HG03108 (cell line): ENCODE data around the gene SAMHD1.
"Not testable (repeated sequence)": the region's sequence is repeated elsewhere in the genome, so short reads cannot be mapped to it uniquely, and the experiment has no call there.

Experiments used
- ATAC-seq: cut with Tn5 transposase; IDR thresholded peaks from one replicate; pipeline ENCODE4 v1.9.1; 2021; ENCODE audit warnings: moderate library complexity; ENCODE audit not compliant: unreplicated experiment

Gene SAMHD1

GRCh38 chr20:36956674-36957073, 5.2 kb upstream of the SAMHD1 start:
- no peak for ATAC-seq

- no peak for ATAC-seq
Observed at GRCh38 chr20:36956016-36956415, 4.5 kb upstream of the SAMHD1 start.

- no peak for ATAC-seq
Observed at GRCh38 chr20:36951979-36952738, 651 bp upstream of the SAMHD1 start.

- ATAC-seq: no peak
Observed at GRCh38 chr20:36950414-36951197, 902 bp downstream of the SAMHD1 start.

- ATAC-seq: no peak
Observed at GRCh38 chr20:36941401-36941835, 10.1 kb downstream of the SAMHD1 start.

GRCh38 chr20:36937402-36937770, 14.1 kb downstream of the SAMHD1 start:
- no peak for ATAC-seq

- not testable (repeated sequence) for ATAC-seq
Observed at GRCh38 chr20:36936761-36937401, 14.6 kb downstream of the SAMHD1 start.

- no peak for ATAC-seq
Observed at GRCh38 chr20:36936341-36936740, 15.2 kb downstream of the SAMHD1 start.

GRCh38 chr20:36933571-36933970, 17.9 kb downstream of the SAMHD1 start:
- ATAC-seq: not testable (repeated sequence)

- ATAC-seq: no peak
Observed at GRCh38 chr20:36932476-36933426, 18.8 kb downstream of the SAMHD1 start.

- ATAC-seq: not testable (repeated sequence)
Observed at GRCh38 chr20:36932067-36932466, 19.4 kb downstream of the SAMHD1 start.

- ATAC-seq: no peak
Observed at GRCh38 chr20:36929691-36930090, 21.8 kb downstream of the SAMHD1 start.

GRCh38 chr20:36929290-36929689, 22.2 kb downstream of the SAMHD1 start:
- ATAC-seq: no peak

- no peak for ATAC-seq
Observed at GRCh38 chr20:36927704-36928103, 23.8 kb downstream of the SAMHD1 start.

GRCh38 chr20:36926653-36927200, 24.8 kb downstream of the SAMHD1 start:
- no peak for ATAC-seq

- no peak for ATAC-seq
Observed at GRCh38 chr20:36925234-36925633, 26.3 kb downstream of the SAMHD1 start.

- no peak for ATAC-seq
Observed at GRCh38 chr20:36924167-36925045, 27.1 kb downstream of the SAMHD1 start.

- ATAC-seq: no peak
Observed at GRCh38 chr20:36920334-36920730, 31.2 kb downstream of the SAMHD1 start.

GRCh38 chr20:36919715-36920333, 31.7 kb downstream of the SAMHD1 start:
- ATAC-seq: no peak
